Thyroid gland (tissue), 4 donors: ENCODE results near the gene ERG. TPM values are rescaled to one million over a fixed set of nuclear protein-coding genes. Genes with fewer than 3 reads are reported as not detected.

Experiments used
- DNase-seq, 2 donors: peaks; one replicate each; pipeline ENCODE4 v3.0.0-alpha.2; 2019
- H3K27ac ChIP-seq, 3 donors: fragments of 200-600 bp; sonication (generic); 1 replicate in 2 of 3; 2 replicates in 1 of 3; pipeline ENCODE4 v1.5.1; 2016 to 2019; ENCODE audit warnings: mild to moderate bottlenecking in 1 of 3, moderate library complexity in 1 of 3
- H3K27me3 ChIP-seq: fragments of 200-600 bp; sonication (generic); one replicate; pipeline ENCODE4 v1.5.1; 2019
- H3K36me3 ChIP-seq, 2 donors: fragments of 200-600 bp; sonication (generic); one replicate each; pipeline ENCODE4 v1.5.1; 2016 to 2019
- H3K4me1 ChIP-seq, 2 donors: fragments of 200-600 bp; sonication (generic); one replicate each; pipeline ENCODE4 v1.5.1; 2017 to 2019
- H3K4me3 ChIP-seq, 3 donors: fragments of 200-600 bp; sonication (generic); replicated peaks in 1 of 3; 1 replicate in 2 of 3; 2 replicates in 1 of 3; pipeline ENCODE4 v1.5.1; 2016; ENCODE audit warnings: mild to moderate bottlenecking in 1 of 3
- H3K9me3 ChIP-seq: fragments of 200-600 bp; sonication (generic); one replicate; pipeline ENCODE4 v1.5.1; 2017
- POLR2A ChIP-seq, 2 donors: fragments of 450-650 bp; IDR thresholded peaks; one replicate each; pipeline ENCODE4 v1.6.1; 2017; ENCODE audit warnings: antibody characterized with exemption in 2 of 2, mild to moderate bottlenecking in 2 of 2, moderate library complexity in 1 of 2
- WGBS, 2 donors: methylation state at CpG; one replicate each; pipeline ENCODE4 v1.1.5; 2017; 5-methylcytosine and 5-hydroxymethylcytosine counted together
- intact Hi-C: fragments of 100-400 bp; cut with DNase I; formaldehyde crosslinking; loops from one replicate; pipeline ENCODE4 v1.15.1; 2023
- total RNA-seq, 4 donors: library from RNA; depleted of rRNA; stranded (reverse); fragments of >200 nt; gene quantifications; one replicate each; pipeline ENCODE4 v1.2.3, GENCODE V29; 2016
- TF ChIP-seq, protein P1 (sequence below), 6 experiments: fragments of 200-600 bp in 3 of 6; fragments of 450-650 bp in 3 of 6; sonication (generic) in 3 of 6; IDR thresholded peaks; one replicate each; pipeline ENCODE4 v1.5.1; 2016 to 2019; ENCODE audit warnings: antibody characterized with exemption in 6 of 6, mild to moderate bottlenecking in 2 of 6, inconsistent platforms in 1 of 6, moderate library complexity in 1 of 6

The ERG gene
- total RNA-seq, 4 donors from 2014 or later = 9.9 to 25.1 (median 18.2) TPM

DNA sequence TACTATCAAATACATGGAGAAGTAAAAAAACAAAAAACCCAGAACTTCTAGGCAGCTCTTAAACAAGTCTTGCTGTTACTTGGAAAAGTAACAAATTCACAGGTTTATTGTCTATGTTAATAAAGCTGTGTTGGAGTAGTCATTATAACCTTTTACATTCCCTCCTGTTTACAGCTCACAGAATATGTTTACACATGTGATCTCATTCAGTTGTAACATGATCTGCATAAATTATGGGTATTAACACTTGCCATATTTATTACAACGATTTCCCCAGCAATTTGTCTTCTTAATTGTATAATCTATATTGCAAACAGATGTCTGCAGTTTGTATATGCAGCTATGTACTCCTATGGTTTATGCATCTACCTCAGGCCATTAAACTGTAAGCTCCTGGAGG lies 28.6 kb downstream of the ERG start:
- H3K4me1 ChIP-seq = no peaks in the 10 kb centered on the region
- intact Hi-C loops = no loop called here
- H3K9me3 ChIP-seq = no peaks in the 10 kb centered on the region
- no peaks in the 10 kb centered on the region for H3K27me3 ChIP-seq
- TF ChIP-seq, protein P1, sequence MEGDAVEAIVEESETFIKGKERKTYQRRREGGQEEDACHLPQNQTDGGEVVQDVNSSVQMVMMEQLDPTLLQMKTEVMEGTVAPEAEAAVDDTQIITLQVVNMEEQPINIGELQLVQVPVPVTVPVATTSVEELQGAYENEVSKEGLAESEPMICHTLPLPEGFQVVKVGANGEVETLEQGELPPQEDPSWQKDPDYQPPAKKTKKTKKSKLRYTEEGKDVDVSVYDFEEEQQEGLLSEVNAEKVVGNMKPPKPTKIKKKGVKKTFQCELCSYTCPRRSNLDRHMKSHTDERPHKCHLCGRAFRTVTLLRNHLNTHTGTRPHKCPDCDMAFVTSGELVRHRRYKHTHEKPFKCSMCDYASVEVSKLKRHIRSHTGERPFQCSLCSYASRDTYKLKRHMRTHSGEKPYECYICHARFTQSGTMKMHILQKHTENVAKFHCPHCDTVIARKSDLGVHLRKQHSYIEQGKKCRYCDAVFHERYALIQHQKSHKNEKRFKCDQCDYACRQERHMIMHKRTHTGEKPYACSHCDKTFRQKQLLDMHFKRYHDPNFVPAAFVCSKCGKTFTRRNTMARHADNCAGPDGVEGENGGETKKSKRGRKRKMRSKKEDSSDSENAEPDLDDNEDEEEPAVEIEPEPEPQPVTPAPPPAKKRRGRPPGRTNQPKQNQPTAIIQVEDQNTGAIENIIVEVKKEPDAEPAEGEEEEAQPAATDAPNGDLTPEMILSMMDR (IDR thresholded peaks at IDR 0.05) = no peak
- TF ChIP-seq POLR2A (IDR thresholded peaks at IDR 0.05) = no peak
- H3K27ac ChIP-seq = no peak overlapping the region
- DNase-seq = no peak
- no peak overlapping the region for H3K4me3 ChIP-seq
- no peaks in the 10 kb centered on the region for H3K36me3 ChIP-seq
- 46 to 55% methylated on average over 1 of the region's 1 CpG for WGBS, 2 donors

DNA sequence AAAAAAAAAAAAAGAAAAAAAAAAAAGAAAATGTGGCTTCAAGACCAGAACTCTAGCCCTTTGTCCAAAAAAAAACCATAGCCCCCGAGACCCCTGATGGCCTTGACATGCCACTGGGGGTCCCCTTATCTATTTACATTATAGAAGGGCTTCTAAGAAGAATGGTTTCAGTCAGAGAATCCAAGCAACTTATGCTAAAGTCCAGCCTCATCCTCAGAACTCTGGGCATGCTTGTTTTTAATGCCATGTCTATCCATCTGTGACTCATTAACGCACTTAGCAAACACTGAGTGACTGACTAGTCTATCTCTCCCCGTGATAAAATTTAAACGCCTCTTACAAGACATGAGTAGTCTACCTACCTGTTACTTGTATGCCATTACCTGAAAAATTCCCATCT lies 29.3 kb downstream of the ERG start:
- H3K4me1 ChIP-seq = no peaks in the 10 kb centered on the region
- no peak for DNase-seq
- intact Hi-C loops = no loop called here
- TF ChIP-seq, protein P1 (IDR thresholded peaks at IDR 0.05) = no peak
- no peak for TF ChIP-seq POLR2A (IDR thresholded peaks at IDR 0.05)
- no peaks in the 10 kb centered on the region for H3K27me3 ChIP-seq
- no peak overlapping the region for H3K27ac ChIP-seq
- no peaks in the 10 kb centered on the region for H3K36me3 ChIP-seq
- H3K9me3 ChIP-seq = no peaks in the 10 kb centered on the region
- WGBS, 2 donors = 58 to 64% methylated on average over 4 of the region's 4 CpGs
- no peak overlapping the region for H3K4me3 ChIP-seq

DNA sequence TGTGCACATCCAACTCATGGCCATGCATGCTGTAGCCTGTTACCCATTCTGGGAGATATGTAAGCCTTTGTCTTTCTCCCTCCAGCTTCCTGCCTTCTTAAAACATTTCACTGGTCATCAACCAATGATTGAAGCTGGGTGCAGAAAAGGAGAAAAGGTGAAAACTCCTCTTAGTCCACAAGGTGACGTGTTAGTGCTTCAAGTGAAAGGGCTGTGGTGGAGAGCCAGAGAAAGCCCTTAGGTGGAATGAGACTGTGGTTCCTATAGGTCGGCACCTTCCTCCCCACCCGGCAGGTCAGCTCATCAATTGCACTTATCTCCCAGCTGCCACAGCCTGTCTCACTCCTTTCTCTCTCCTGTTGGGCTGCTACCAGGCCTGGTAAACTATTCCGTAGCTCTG lies 30.4 kb downstream of the ERG start:
- intact Hi-C loops = no loop called here
- H3K27me3 ChIP-seq = no peaks in the 10 kb centered on the region
- DNase-seq = no peak
- no peaks in the 10 kb centered on the region for H3K9me3 ChIP-seq
- no peak overlapping the region for H3K4me3 ChIP-seq
- WGBS, 2 donors = 68 to 73% methylated on average over 4 of the region's 4 CpGs
- H3K36me3 ChIP-seq = no peaks in the 10 kb centered on the region
- no peaks in the 10 kb centered on the region for H3K4me1 ChIP-seq
- H3K27ac ChIP-seq = no peak overlapping the region
- no peak for TF ChIP-seq POLR2A (IDR thresholded peaks at IDR 0.05)
- TF ChIP-seq, protein P1 (IDR thresholded peaks at IDR 0.05) = no peak

DNA sequence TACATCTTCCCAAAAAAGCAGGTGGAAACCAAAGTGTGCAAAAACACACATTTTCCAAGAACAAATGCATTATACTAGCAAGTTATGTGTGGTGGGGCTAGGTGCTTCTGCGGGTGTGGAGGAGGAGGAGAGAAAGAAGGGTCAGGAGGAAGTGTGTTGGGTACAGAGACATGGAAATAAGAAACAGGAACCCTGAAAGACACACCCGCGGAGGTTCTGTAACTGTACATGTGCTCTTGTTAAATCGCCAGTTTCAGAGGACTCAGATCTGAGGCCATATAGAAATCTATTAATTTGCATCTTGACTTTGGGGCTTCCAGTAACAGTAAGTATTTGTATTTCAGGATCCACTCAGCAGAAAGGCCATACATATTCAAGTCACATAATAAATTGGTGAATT lies 30.9 kb downstream of the ERG start:
- H3K4me3 ChIP-seq = no peak overlapping the region
- DNase-seq = no peak
- 67 to 79% methylated on average over 4 of the region's 4 CpGs for WGBS, 2 donors
- no peak for TF ChIP-seq POLR2A (IDR thresholded peaks at IDR 0.05)
- TF ChIP-seq, protein P1 (IDR thresholded peaks at IDR 0.05) = no peak
- H3K27ac ChIP-seq = no peak overlapping the region
- H3K36me3 ChIP-seq = no peaks in the 10 kb centered on the region
- intact Hi-C loops = no loop called here
- H3K9me3 ChIP-seq = no peaks in the 10 kb centered on the region
- H3K4me1 ChIP-seq = no peaks in the 10 kb centered on the region
- H3K27me3 ChIP-seq = no peaks in the 10 kb centered on the region

DNA sequence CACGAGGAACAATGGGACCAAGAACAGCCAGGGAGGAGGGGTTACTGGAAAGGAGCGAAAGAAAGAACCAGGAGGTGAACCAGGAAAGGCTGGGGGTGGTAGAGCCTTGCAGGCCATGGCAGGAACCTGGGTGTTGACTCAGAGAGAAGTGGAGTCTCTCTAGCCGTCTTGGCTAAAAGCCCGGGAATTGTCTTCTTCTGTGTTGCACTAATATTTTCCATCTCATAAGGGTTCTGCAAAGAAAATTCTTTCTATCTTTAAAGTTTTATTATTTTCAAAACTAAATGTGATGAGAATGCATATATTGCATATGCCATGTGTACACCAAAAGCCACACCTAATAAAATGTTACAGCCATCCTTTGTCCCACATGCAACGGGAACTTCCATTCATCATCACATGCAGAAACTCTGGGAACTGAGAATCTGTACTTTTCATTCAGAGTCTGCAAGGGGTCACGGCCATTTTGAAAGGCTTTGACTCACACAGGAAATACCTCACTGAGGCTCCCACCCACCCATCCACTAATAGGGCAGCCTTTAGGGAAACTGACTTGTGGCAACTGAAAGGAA lies 38.0 kb downstream of the ERG start:
- Histone ChIP-seq H3K27me3 (no peaks in the 10 kb centered on the region), H3K9me3 (no peaks in the 10 kb centered on the region), H3K4me3 (no peak overlapping the region), H3K4me1 (no peaks in the 10 kb centered on the region), H3K36me3 (no peaks in the 10 kb centered on the region), H3K27ac (no peak overlapping the region)
- intact Hi-C loops = no loop called here
- no peak for DNase-seq
- WGBS, 2 donors = 49 to 61% methylated on average over 6 of the region's 6 CpGs
- TF ChIP-seq POLR2A (IDR thresholded peaks at IDR 0.05) = no peak
- TF ChIP-seq, protein P1 (IDR thresholded peaks at IDR 0.05) = no peak
